ENCODE results near the gene SH3YL1.

Gene SH3YL1, protein sequence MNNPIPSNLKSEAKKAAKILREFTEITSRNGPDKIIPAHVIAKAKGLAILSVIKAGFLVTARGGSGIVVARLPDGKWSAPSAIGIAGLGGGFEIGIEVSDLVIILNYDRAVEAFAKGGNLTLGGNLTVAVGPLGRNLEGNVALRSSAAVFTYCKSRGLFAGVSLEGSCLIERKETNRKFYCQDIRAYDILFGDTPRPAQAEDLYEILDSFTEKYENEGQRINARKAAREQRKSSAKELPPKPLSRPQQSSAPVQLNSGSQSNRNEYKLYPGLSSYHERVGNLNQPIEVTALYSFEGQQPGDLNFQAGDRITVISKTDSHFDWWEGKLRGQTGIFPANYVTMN
- total RNA-seq: 48.7 to 52.4 (median 50.0) reads per million in 3 donors

DNA sequence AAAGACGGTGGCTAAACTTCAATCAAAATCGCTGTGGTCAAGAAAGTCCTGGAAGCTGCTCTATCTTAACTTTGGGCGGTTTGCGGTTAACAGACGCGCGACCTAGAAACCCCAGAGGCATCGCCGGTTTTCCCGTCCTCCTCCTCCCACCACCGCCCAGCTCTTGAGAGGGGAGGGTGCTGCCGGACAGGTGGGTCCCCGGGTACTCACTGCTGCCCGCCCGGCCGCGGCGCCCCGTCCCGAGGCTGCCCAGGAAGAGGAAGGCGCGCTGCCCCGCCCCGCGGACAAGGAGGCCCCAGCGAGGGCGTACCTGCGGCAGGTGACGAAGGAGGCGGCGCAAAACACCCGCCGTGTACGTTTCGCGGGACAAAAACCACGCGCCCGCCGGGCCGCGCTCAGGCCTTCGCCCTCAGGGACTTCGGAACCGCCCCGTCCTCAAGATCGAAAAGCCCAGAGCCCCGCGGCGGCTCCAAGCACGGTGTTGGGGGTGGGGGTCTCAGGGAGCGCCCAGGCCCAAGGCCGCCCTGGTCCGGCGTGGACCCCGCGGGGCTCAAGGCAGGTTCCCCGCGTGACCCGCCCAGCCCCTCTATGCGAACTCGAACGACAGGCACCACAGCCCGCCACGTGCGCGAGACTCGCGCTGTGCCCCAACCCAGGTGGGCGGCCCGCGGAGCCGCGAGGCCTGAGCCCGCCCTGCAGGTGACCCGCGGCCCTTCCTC is at the start of gene SH3YL1:
TSS of gene SH3YL1 (minus strand) at position 259 of the 719 bp plus-strand sequence. CDS start at position 211, 48 bp downstream.
- Histone ChIP-seq H3K4me3 (ENCODE audit: insufficient read depth, low read depth, low read length, poor library complexity, severe bottlenecking) (peak within 1 kb of the TSS; percentile 71), H3K27ac (ENCODE audit: insufficient read depth, low read length, poor library complexity, severe bottlenecking) (peak within 1 kb of the TSS; percentile 90), H3K4me1 (ENCODE audit: control insufficient read depth, insufficient read depth, low read length, poor library complexity, severe bottlenecking) (no peaks in the 10 kb centered on the region), H3K36me3 (ENCODE audit: control insufficient read depth, insufficient read depth, low read length) (no peaks in the 10 kb centered on the region), H3K9me3 (ENCODE audit: control insufficient read depth, low read length) (no peaks in the 10 kb centered on the region), H3K27me3 (replicated peaks; ENCODE audit: control insufficient read depth, insufficient read depth, low read length, poor library complexity, severe bottlenecking) (no peaks in the 10 kb centered on the region)
- peak; percentile 50 to 66 (median 55) for DNase-seq

DNA sequence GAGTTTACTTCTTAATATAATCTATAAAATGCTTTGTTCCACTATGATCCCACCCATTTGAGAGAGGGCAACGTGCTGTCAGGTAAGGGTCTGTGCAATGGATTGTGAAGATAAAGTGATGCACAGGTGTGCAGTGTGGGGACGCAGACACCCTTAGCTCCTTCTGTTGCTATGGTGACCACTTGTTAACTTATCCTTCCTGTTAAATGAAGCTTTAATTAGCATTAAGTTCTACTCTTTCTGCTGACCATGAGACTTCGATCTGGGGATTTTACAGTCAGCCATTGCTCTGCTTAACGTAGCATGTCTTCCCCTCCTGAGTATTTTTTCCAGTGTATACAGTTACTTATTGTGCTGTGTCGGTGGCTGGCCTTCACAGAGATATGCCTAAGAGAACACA is 47.2 kb upstream of the SH3YL1 start:
- Histone ChIP-seq H3K9me3 (ENCODE audit: control insufficient read depth, low read length) (no peaks in the 10 kb centered on the region), H3K27ac (ENCODE audit: insufficient read depth, low read length, poor library complexity, severe bottlenecking) (no peak overlapping the region), H3K27me3 (replicated peaks; ENCODE audit: control insufficient read depth, insufficient read depth, low read length, poor library complexity, severe bottlenecking) (no peaks in the 10 kb centered on the region), H3K4me3 (ENCODE audit: insufficient read depth, low read depth, low read length, poor library complexity, severe bottlenecking) (no peak overlapping the region), H3K4me1 (ENCODE audit: control insufficient read depth, insufficient read depth, low read length, poor library complexity, severe bottlenecking) (no peaks in the 10 kb centered on the region), H3K36me3 (ENCODE audit: control insufficient read depth, insufficient read depth, low read length) (no peaks in the 10 kb centered on the region)
- no peak for DNase-seq

DNA sequence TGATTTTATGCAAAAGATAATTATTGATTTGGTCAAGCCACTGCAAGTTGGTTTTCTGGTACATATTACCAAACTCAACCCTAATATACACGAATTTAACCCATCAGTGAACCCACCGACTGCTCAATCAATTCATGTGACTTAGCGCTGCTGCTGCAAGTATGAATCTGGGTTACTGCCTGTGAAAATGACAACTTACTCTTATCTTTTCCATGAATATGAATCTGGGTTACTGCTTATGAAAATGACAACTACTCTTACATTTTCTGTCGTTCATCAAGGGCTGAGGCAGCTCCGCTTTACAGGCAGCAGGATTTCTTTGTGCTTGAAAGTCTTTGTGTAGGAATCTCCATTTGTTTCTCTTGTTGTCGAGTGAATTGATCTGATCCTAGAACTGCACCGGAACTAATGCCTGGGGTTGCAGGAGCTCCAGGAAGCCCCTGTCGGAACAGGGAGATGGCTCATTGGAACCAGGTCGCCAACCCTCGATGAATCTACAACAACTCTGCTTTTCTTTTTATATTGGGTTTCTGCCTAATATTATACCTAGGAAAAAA is 46.2 kb upstream of the SH3YL1 start:
- no peaks in the 10 kb centered on the region for H3K4me1 ChIP-seq (ENCODE audit: control insufficient read depth, insufficient read depth, low read length, poor library complexity, severe bottlenecking)
- no peak for DNase-seq
- H3K27me3 ChIP-seq (replicated peaks; ENCODE audit: control insufficient read depth, insufficient read depth, low read length, poor library complexity, severe bottlenecking): no peaks in the 10 kb centered on the region
- no peaks in the 10 kb centered on the region for H3K36me3 ChIP-seq (ENCODE audit: control insufficient read depth, insufficient read depth, low read length)
- no peak overlapping the region for H3K27ac ChIP-seq (ENCODE audit: insufficient read depth, low read length, poor library complexity, severe bottlenecking)
- no peak overlapping the region for H3K4me3 ChIP-seq (ENCODE audit: insufficient read depth, low read depth, low read length, poor library complexity, severe bottlenecking)
- no peaks in the 10 kb centered on the region for H3K9me3 ChIP-seq (ENCODE audit: control insufficient read depth, low read length)

GRCh38 chr2:309148-309953 is 45.5 kb upstream of the SH3YL1 start:
- Histone ChIP-seq H3K4me3 (ENCODE audit: insufficient read depth, low read depth, low read length, poor library complexity, severe bottlenecking) (no peak overlapping the region), H3K9me3 (ENCODE audit: control insufficient read depth, low read length) (no peaks in the 10 kb centered on the region), H3K36me3 (ENCODE audit: control insufficient read depth, insufficient read depth, low read length) (no peaks in the 10 kb centered on the region), H3K4me1 (ENCODE audit: control insufficient read depth, insufficient read depth, low read length, poor library complexity, severe bottlenecking) (no peaks in the 10 kb centered on the region), H3K27me3 (replicated peaks; ENCODE audit: control insufficient read depth, insufficient read depth, low read length, poor library complexity, severe bottlenecking) (no peaks in the 10 kb centered on the region), H3K27ac (ENCODE audit: insufficient read depth, low read length, poor library complexity, severe bottlenecking) (no peak overlapping the region)
- no peak for DNase-seq

- no peaks in the 10 kb centered on the region for H3K4me1 ChIP-seq (ENCODE audit: control insufficient read depth, insufficient read depth, low read length, poor library complexity, severe bottlenecking)
- no peaks in the 10 kb centered on the region for H3K27me3 ChIP-seq (replicated peaks; ENCODE audit: control insufficient read depth, insufficient read depth, low read length, poor library complexity, severe bottlenecking)
- H3K27ac ChIP-seq (ENCODE audit: insufficient read depth, low read length, poor library complexity, severe bottlenecking): no peak overlapping the region
- H3K4me3 ChIP-seq (ENCODE audit: insufficient read depth, low read depth, low read length, poor library complexity, severe bottlenecking): no peak overlapping the region
- H3K9me3 ChIP-seq (ENCODE audit: control insufficient read depth, low read length): no peaks in the 10 kb centered on the region
- H3K36me3 ChIP-seq (ENCODE audit: control insufficient read depth, insufficient read depth, low read length): no peaks in the 10 kb centered on the region
- DNase-seq: no peak
Measured at GRCh38 chr2:305366-305765, 41.5 kb upstream of the SH3YL1 start.

DNA sequence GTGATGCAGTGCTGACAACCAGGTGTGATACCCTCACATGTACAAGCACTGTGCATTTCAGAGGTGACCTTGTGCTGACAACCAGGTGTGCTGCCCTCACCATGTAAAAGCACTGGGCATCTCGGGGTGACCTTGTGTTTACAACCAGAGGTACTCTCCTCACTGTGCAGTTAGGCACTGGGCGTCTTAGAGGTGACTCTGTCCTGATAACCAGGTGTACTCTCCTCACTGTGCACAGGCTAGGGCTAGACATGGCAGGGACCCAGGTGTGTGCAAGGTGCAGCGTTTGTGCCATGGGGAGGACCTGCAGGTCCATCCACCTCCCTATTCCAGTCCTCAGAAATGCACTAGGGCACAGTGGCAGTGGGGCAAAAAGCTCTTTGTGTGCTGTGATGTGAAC is 32.5 kb upstream of the SH3YL1 start:
- Histone ChIP-seq H3K27me3 (replicated peaks; ENCODE audit: control insufficient read depth, insufficient read depth, low read length, poor library complexity, severe bottlenecking) (no peaks in the 10 kb centered on the region), H3K4me1 (ENCODE audit: control insufficient read depth, insufficient read depth, low read length, poor library complexity, severe bottlenecking) (no peaks in the 10 kb centered on the region), H3K4me3 (ENCODE audit: insufficient read depth, low read depth, low read length, poor library complexity, severe bottlenecking) (no peak overlapping the region), H3K27ac (ENCODE audit: insufficient read depth, low read length, poor library complexity, severe bottlenecking) (no peak overlapping the region), H3K36me3 (ENCODE audit: control insufficient read depth, insufficient read depth, low read length) (no peaks in the 10 kb centered on the region), H3K9me3 (ENCODE audit: control insufficient read depth, low read length) (no peaks in the 10 kb centered on the region)
- DNase-seq: no peak

DNA sequence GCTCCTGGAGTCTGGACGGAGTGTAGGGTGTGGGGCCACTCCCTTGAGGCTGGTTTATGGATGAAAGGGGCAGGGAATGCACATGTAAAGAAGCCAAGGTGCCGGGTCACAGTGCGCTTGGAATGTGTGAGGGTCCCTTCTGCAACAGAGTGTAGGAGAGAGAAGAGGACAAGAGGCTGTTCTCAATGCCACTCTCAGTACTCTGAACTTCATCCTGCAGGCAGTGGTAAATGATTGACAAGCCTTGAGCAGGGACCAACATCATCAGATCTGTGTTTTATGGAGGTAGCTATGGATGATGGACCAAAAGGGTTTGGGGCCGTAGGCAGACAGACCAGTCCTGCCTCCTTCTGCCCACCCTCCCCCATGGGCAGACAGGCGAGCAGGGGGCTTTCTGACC is 31.3 kb upstream of the SH3YL1 start:
- peaks cover under 1% of the 10 kb centered on the region for H3K4me1 ChIP-seq (ENCODE audit: control insufficient read depth, insufficient read depth, low read length, poor library complexity, severe bottlenecking)
- H3K36me3 ChIP-seq (ENCODE audit: control insufficient read depth, insufficient read depth, low read length): no peaks in the 10 kb centered on the region
- no peak overlapping the region for H3K27ac ChIP-seq (ENCODE audit: insufficient read depth, low read length, poor library complexity, severe bottlenecking)
- H3K9me3 ChIP-seq (ENCODE audit: control insufficient read depth, low read length): no peaks in the 10 kb centered on the region
- peaks cover 8% of the 10 kb centered on the region for H3K27me3 ChIP-seq (replicated peaks; ENCODE audit: control insufficient read depth, insufficient read depth, low read length, poor library complexity, severe bottlenecking)
- H3K4me3 ChIP-seq (ENCODE audit: insufficient read depth, low read depth, low read length, poor library complexity, severe bottlenecking): no peak overlapping the region
- no peak for DNase-seq

- peaks cover 18% of the 10 kb centered on the region for H3K4me1 ChIP-seq (ENCODE audit: control insufficient read depth, insufficient read depth, low read length, poor library complexity, severe bottlenecking)
- H3K9me3 ChIP-seq (ENCODE audit: control insufficient read depth, low read length): no peaks in the 10 kb centered on the region
- no peaks in the 10 kb centered on the region for H3K36me3 ChIP-seq (ENCODE audit: control insufficient read depth, insufficient read depth, low read length)
- DNase-seq: peak in 1 of 3 donors; percentile 27
- H3K27me3 ChIP-seq (replicated peaks; ENCODE audit: control insufficient read depth, insufficient read depth, low read length, poor library complexity, severe bottlenecking): peaks cover 24% of the 10 kb centered on the region
- peak overlapping the region; percentile 34 for H3K4me3 ChIP-seq (ENCODE audit: insufficient read depth, low read depth, low read length, poor library complexity, severe bottlenecking)
- no peak overlapping the region for H3K27ac ChIP-seq (ENCODE audit: insufficient read depth, low read length, poor library complexity, severe bottlenecking)
Measured at GRCh38 chr2:290090-290722, 26.4 kb upstream of the SH3YL1 start.

- DNase-seq: no peak
- no peaks in the 10 kb centered on the region for H3K36me3 ChIP-seq (ENCODE audit: control insufficient read depth, insufficient read depth, low read length)
- H3K4me1 ChIP-seq (ENCODE audit: control insufficient read depth, insufficient read depth, low read length, poor library complexity, severe bottlenecking): peaks cover 18% of the 10 kb centered on the region
- H3K27ac ChIP-seq (ENCODE audit: insufficient read depth, low read length, poor library complexity, severe bottlenecking): no peak overlapping the region
- peak overlapping the region; percentile 34 for H3K4me3 ChIP-seq (ENCODE audit: insufficient read depth, low read depth, low read length, poor library complexity, severe bottlenecking)
- no peaks in the 10 kb centered on the region for H3K9me3 ChIP-seq (ENCODE audit: control insufficient read depth, low read length)
- peaks cover 24% of the 10 kb centered on the region for H3K27me3 ChIP-seq (replicated peaks; ENCODE audit: control insufficient read depth, insufficient read depth, low read length, poor library complexity, severe bottlenecking)
Measured at GRCh38 chr2:289362-290089, 25.7 kb upstream of the SH3YL1 start.

All from effector memory CD4-positive, alpha-beta T cell (primary cell).